IMR-90 (cell line): Measurements from ENCODE around the gene FXYD4. TPM values are rescaled to one million over a fixed set of nuclear protein-coding genes. Genes with fewer than 3 reads are reported as not detected.

Experiments
- ATAC-seq: fragments of 200-7000 bp; cut with Tn5 transposase; 2 replicates; pipeline ENCODE4 v1.9.1; 2020; ENCODE audit warnings: low read depth, mild to moderate bottlenecking, moderate library complexity
- BruUV-seq: library from RNA; stranded (reverse); fragments of 400-500 nt; replicated peaks from 2 replicates; lab custom pipeline; 2021; lab: Mats Ljungman, UMichigan
- CTCF ChIA-PET: fragments of 300-600 bp; formaldehyde crosslinking; extraction: SDS; loops from one replicate; lab custom pipeline; 2021; ENCODE audit warnings: antibody characterized with exemption; lab: Yijun Ruan, JAX
- POLR2A ChIA-PET: fragments of 300-600 bp; sonication (Branson Sonifier 250); formaldehyde crosslinking; loops from one replicate; lab custom pipeline; 2022; ENCODE audit warnings: antibody characterized with exemption; ENCODE audit not compliant: unreplicated experiment; lab: Charles Lee
- DNase-seq: peaks from one replicate; pipeline ENCODE4 v3.0.0; 2013
- H2AFZ ChIP-seq: replicated peaks from 2 replicates; pipeline ENCODE3; 2013; ENCODE audit warnings: low read length, mild to moderate bottlenecking; ENCODE audit not compliant: poor library complexity
- H2AK5ac ChIP-seq: 2 replicates; pipeline ENCODE4 v1.6.1; 2013; ENCODE audit warnings: low read depth, low read length, inconsistent platforms
- H2AK9ac ChIP-seq: replicated peaks from 2 replicates; pipeline ENCODE3; 2013; ENCODE audit warnings: mild to moderate bottlenecking, low read depth, low read length, moderate library complexity; ENCODE audit not compliant: poor library complexity
- H2BK120ac ChIP-seq: 2 replicates; pipeline ENCODE4 v1.6.1; 2013; ENCODE audit warnings: low read depth, low read length, inconsistent platforms
- H2BK15ac ChIP-seq: 3 replicates; pipeline ENCODE4 v1.6.1; 2013; ENCODE audit warnings: low read depth, low read length, inconsistent platforms
- H2BK20ac ChIP-seq: 2 replicates; pipeline ENCODE4 v1.6.1; 2013; ENCODE audit warnings: low read depth, mild to moderate bottlenecking, inconsistent platforms, low read length, moderate library complexity
- H2BK5ac ChIP-seq: 2 replicates; pipeline ENCODE4 v1.6.1; 2013; ENCODE audit warnings: mild to moderate bottlenecking, low read depth, low read length, inconsistent platforms; ENCODE audit not compliant: poor library complexity, severe bottlenecking
- H3K14ac ChIP-seq: replicated peaks from 2 replicates; pipeline ENCODE4 v1.6.1; 2013; ENCODE audit warnings: low read depth, low read length, inconsistent platforms
- H3K18ac ChIP-seq: 2 replicates; pipeline ENCODE4 v1.6.1; 2013; ENCODE audit warnings: low read depth, low read length, control low read depth
- H3K23ac ChIP-seq: 2 replicates; pipeline ENCODE4 v1.6.1; 2013; ENCODE audit warnings: low read depth, low read length, inconsistent platforms
- H3K27ac ChIP-seq: 2 replicates; pipeline ENCODE4 v1.5.1; 2013; ENCODE audit warnings: mild to moderate bottlenecking, control low read depth, low read length; ENCODE audit not compliant: insufficient read depth
- H3K27me3 ChIP-seq: 2 replicates; pipeline ENCODE4 v1.6.1; 2013; ENCODE audit warnings: low read length; ENCODE audit not compliant: control insufficient read depth, insufficient read depth
- H3K36me3 ChIP-seq: 2 replicates; pipeline ENCODE4 v1.6.1; 2013; ENCODE audit warnings: low read length, mixed read lengths; ENCODE audit not compliant: control insufficient read depth, insufficient read depth
- H3K4ac ChIP-seq: 2 replicates; pipeline ENCODE4 v1.6.1; 2013; ENCODE audit warnings: low read depth, low read length, inconsistent platforms
- H3K4me1 ChIP-seq: 2 replicates; pipeline ENCODE4 v1.6.1; 2013; ENCODE audit warnings: low read length, mixed read lengths; ENCODE audit not compliant: control insufficient read depth, insufficient read depth
- H3K4me2 ChIP-seq: 2 replicates; pipeline ENCODE4 v1.6.1; 2013; ENCODE audit warnings: low read depth, mild to moderate bottlenecking, control low read depth, low read length, moderate library complexity
- H3K4me3 ChIP-seq: 2 replicates; pipeline ENCODE4 v1.5.1; 2013; ENCODE audit warnings: low read depth, mild to moderate bottlenecking, control low read depth, low read length, moderate library complexity; ENCODE audit not compliant: insufficient read depth
- H3K56ac ChIP-seq: 2 replicates; pipeline ENCODE4 v1.6.1; 2013; ENCODE audit warnings: low read length, inconsistent platforms; ENCODE audit not compliant: insufficient read depth; ENCODE audit errors: extremely low read depth
- H3K79me1 ChIP-seq, 2 experiments: 2 replicates each; pipeline ENCODE4 v1.6.1; 2013; ENCODE audit warnings: low read length in 2 of 2, inconsistent platforms in 1 of 2, low read depth in 1 of 2
- H3K9ac ChIP-seq: 2 replicates; pipeline ENCODE4 v1.6.1; 2013; ENCODE audit warnings: low read depth, low read length, control low read depth
- H3K9me1 ChIP-seq: 2 replicates; pipeline ENCODE4 v1.6.1; 2013; ENCODE audit warnings: low read length, inconsistent platforms; ENCODE audit not compliant: insufficient read depth
- H3K9me3 ChIP-seq: 2 replicates; pipeline ENCODE4 v1.6.1; 2013; ENCODE audit warnings: low read length; ENCODE audit not compliant: control insufficient read depth, insufficient read depth
- H4K20me1 ChIP-seq: 2 replicates; pipeline ENCODE4 v1.6.1; 2013; ENCODE audit warnings: low read length, inconsistent platforms; ENCODE audit not compliant: insufficient read depth
- H4K5ac ChIP-seq: 2 replicates; pipeline ENCODE4 v1.6.1; 2013; ENCODE audit warnings: mild to moderate bottlenecking, low read depth, low read length, control low read depth
- H4K8ac ChIP-seq, 2 experiments: 2 replicates each; pipeline ENCODE4 v1.6.1; 2013; ENCODE audit warnings: low read depth in 2 of 2, low read length in 2 of 2, control low read depth in 1 of 2, inconsistent platforms in 1 of 2
- H4K91ac ChIP-seq: 2 replicates; pipeline ENCODE4 v1.6.1; 2013; ENCODE audit warnings: low read depth, low read length, inconsistent platforms; ENCODE audit not compliant: insufficient read depth
- BHLHE40 ChIP-seq: fragments of 150-350 bp; IDR thresholded peaks from 2 replicates; pipeline ENCODE4 v1.6.1; 2016; ENCODE audit warnings: mild to moderate bottlenecking, low read depth, low read length
- CEBPB ChIP-seq: IDR thresholded peaks from 2 replicates; pipeline ENCODE4 v1.6.1; 2012; ENCODE audit warnings: low read depth, low read length, improper control_type of control experiment
- CHD1 ChIP-seq: IDR thresholded peaks from 2 replicates; pipeline ENCODE4 v1.6.1; 2012; ENCODE audit warnings: low read depth, low read length, improper control_type of control experiment
- FOS ChIP-seq: fragments of 150-350 bp; IDR thresholded peaks from 2 replicates; pipeline ENCODE4 v1.6.1; 2016; ENCODE audit warnings: low read depth, low read length
- MAFK ChIP-seq: IDR thresholded peaks from 2 replicates; pipeline ENCODE4 v1.6.1; 2012; ENCODE audit warnings: low read depth, low read length, improper control_type of control experiment
- MAZ ChIP-seq: IDR thresholded peaks from 2 replicates; pipeline ENCODE4 v1.6.1; 2012; ENCODE audit warnings: low read depth, mild to moderate bottlenecking, low read length, improper control_type of control experiment, moderate library complexity, borderline replicate concordance
- MXI1 ChIP-seq: IDR thresholded peaks from 2 replicates; pipeline ENCODE4 v1.6.1; 2012; ENCODE audit warnings: low read depth, mild to moderate bottlenecking, low read length, moderate library complexity, borderline replicate concordance
- NFE2L2 ChIP-seq: fragments of 150-350 bp; IDR thresholded peaks from 2 replicates; pipeline ENCODE4 v1.6.1; 2016; ENCODE audit warnings: low read depth, mild to moderate bottlenecking, low read length
- POLR2A ChIP-seq: IDR thresholded peaks from 2 replicates; pipeline ENCODE4 v1.6.1; 2012; ENCODE audit warnings: mild to moderate bottlenecking, low read depth, low read length
- RAD21 ChIP-seq: IDR thresholded peaks from 2 replicates; pipeline ENCODE4 v1.6.1; 2012; ENCODE audit warnings: low read length, improper control_type of control experiment
- RCOR1 ChIP-seq: IDR thresholded peaks from 2 replicates; pipeline ENCODE4 v1.6.1; 2012; ENCODE audit warnings: mild to moderate bottlenecking, low read length, improper control_type of control experiment; ENCODE audit not compliant: insufficient replicate concordance
- RFX5 ChIP-seq: IDR thresholded peaks from 2 replicates; pipeline ENCODE4 v1.8.0; 2012; ENCODE audit warnings: low read depth, mild to moderate bottlenecking, low read length, moderate library complexity
- SMC3 ChIP-seq: fragments of 150-350 bp; IDR thresholded peaks from 2 replicates; pipeline ENCODE4 v1.6.1; 2016; ENCODE audit warnings: low read depth, mild to moderate bottlenecking, antibody characterized with exemption, low read length, moderate library complexity
- WGBS, 2 experiments: methylation state at CpG; one replicate each; pipeline versions ENCODE4 v1.1.5 to v1.1.7; 2013; ENCODE audit warnings: missing lambda C conversion rate in 2 of 2; ENCODE audit not compliant: insufficient read length in 1 of 2; ENCODE audit errors: extremely low coverage in 2 of 2; 5-methylcytosine and 5-hydroxymethylcytosine counted together
- dilution Hi-C: fragments of 300-500 bp; cut with HindIII; formaldehyde crosslinking; loops from one replicate; pipeline ENCODE4 v1.14.3; 2018; ENCODE audit warnings: low sequenced_read_pairs; ENCODE audit not compliant: unreplicated experiment
- in situ Hi-C: fragments of 300-500 bp; cut with MboI; formaldehyde crosslinking; loops from 3 replicates; pipeline ENCODE4 v1.14.3; 2019; ENCODE audit warnings: low sequenced_read_pairs, inconsistent platforms, mixed read lengths
- intact Hi-C: fragments of 100-400 bp; cut with micrococcal nuclease; formaldehyde crosslinking; loops from 2 replicates; pipeline ENCODE4 v1.10.0; 2022
- polyA plus RNA-seq, 3 experiments: library from polyadenylated mRNA; depleted of rRNA; stranded (reverse); fragments of >200 nt; gene quantifications; 2 replicates each; pipeline ENCODE4 v1.2.3, GENCODE V29; 2012; ENCODE audit warnings: low replicate concordance in 1 of 3
- total RNA-seq: library from RNA; depleted of rRNA; stranded (reverse); fragments of >200 nt; gene quantifications from 2 replicates; pipeline ENCODE4 v1.2.3, GENCODE V29; 2012
- TF ChIP-seq, protein P1 (sequence below): fragments of 150-350 bp; IDR thresholded peaks from 2 replicates; pipeline ENCODE4 v1.6.1; 2017; ENCODE audit warnings: mild to moderate bottlenecking, antibody characterized with exemption, low read length, low read depth
- TF ChIP-seq, protein P2 (sequence below): conservative IDR thresholded peaks from 2 replicates; pipeline ENCODE4 v1.5.1; 2012; ENCODE audit warnings: mild to moderate bottlenecking, low read depth, low read length, improper control_type of control experiment
- TF ChIP-seq, protein P3 (sequence below): fragments of 150-350 bp; IDR thresholded peaks from 2 replicates; pipeline ENCODE4 v1.6.1; 2016; ENCODE audit warnings: low read depth, mild to moderate bottlenecking, low read length, moderate library complexity, borderline replicate concordance

FXYD4 gene
- total and polyA plus RNA-seq, 2 of the 4 experiments (the other 2 are of a cell fraction) = not detected

DNA sequence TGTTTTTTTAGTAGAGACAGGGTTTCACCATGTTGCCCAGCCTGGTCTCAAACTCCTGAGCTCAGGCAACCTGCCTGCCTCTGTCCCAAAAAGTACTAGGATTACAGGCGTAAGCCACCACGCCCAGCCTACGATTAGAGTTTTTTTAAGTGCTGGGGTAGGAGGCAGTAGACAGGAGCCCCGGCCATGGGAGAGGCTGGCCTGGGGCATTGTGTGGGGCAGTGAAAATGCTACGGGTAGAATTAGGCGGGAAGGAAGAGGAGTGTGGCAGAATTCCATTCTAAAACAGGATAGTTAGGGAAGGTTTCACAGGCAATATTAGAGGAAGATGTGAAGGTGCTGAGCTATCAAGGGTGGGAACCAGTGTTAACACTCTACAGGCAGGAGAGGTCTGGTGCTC, 31.3 kb upstream of the FXYD4 start:
- H3K18ac ChIP-seq = no peak overlapping the region
- POLR2A ChIA-PET = no interaction called here

More for the DNA sequence above, 31.3 kb upstream of the FXYD4 start:
- WGBS, 2 experiments = 62% methylated on average over 3 of the region's 6 CpGs; no CpG with 5 or more reads in 1 of the 2 experiments
- Histone ChIP-seq H3K9ac (no peak overlapping the region), H3K36me3 (no peaks in the 10 kb centered on the region), H3K56ac (no peak overlapping the region), H3K27me3 (peaks cover 20% of the 10 kb centered on the region), H3K14ac (no peak overlapping the region), H2BK5ac (no peak overlapping the region), H2BK120ac (no peak overlapping the region), H3K9me1 (no peaks in the 10 kb centered on the region), H4K91ac (no peak overlapping the region), H3K4me1 (no peaks in the 10 kb centered on the region), H2BK15ac (no peak overlapping the region), H4K8ac (no peak overlapping the region), H2BK20ac (no peak overlapping the region), H4K5ac (no peak overlapping the region), H3K27ac (no peak overlapping the region), H3K23ac (no peak overlapping the region), H3K79me1 (no peaks in the 10 kb centered on the region), H2AK5ac (no peak overlapping the region), H3K4ac (no peak overlapping the region), H4K20me1 (no peaks in the 10 kb centered on the region), H2AFZ (no peak overlapping the region), H2AK9ac (no peak overlapping the region), H3K4me3 (no peak overlapping the region), H3K9me3 (no peaks in the 10 kb centered on the region), H3K4me2 (no peak overlapping the region)
- DNase-seq = no peak
- in situ Hi-C loops (no loop called here), intact Hi-C loops (loop anchor here (10.0 kb wide), 1 partner anchor 135 kb away; no protein-coding TSS in a partner anchor), dilution Hi-C loops (no loop called here)
- ATAC-seq = no peak
- no peak for TF ChIP-seq CHD1
- no peak for TF ChIP-seq POLR2A
- no peak for TF ChIP-seq RAD21
- TF ChIP-seq, protein P1, sequence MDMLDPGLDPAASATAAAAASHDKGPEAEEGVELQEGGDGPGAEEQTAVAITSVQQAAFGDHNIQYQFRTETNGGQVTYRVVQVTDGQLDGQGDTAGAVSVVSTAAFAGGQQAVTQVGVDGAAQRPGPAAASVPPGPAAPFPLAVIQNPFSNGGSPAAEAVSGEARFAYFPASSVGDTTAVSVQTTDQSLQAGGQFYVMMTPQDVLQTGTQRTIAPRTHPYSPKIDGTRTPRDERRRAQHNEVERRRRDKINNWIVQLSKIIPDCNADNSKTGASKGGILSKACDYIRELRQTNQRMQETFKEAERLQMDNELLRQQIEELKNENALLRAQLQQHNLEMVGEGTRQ = no peak
- TF ChIP-seq NFE2L2 = no peak
- no peak for TF ChIP-seq RFX5
- no peak for TF ChIP-seq MAFK
- TF ChIP-seq MAZ = no peak
- no peak for TF ChIP-seq SMC3
- TF ChIP-seq, protein P2, sequence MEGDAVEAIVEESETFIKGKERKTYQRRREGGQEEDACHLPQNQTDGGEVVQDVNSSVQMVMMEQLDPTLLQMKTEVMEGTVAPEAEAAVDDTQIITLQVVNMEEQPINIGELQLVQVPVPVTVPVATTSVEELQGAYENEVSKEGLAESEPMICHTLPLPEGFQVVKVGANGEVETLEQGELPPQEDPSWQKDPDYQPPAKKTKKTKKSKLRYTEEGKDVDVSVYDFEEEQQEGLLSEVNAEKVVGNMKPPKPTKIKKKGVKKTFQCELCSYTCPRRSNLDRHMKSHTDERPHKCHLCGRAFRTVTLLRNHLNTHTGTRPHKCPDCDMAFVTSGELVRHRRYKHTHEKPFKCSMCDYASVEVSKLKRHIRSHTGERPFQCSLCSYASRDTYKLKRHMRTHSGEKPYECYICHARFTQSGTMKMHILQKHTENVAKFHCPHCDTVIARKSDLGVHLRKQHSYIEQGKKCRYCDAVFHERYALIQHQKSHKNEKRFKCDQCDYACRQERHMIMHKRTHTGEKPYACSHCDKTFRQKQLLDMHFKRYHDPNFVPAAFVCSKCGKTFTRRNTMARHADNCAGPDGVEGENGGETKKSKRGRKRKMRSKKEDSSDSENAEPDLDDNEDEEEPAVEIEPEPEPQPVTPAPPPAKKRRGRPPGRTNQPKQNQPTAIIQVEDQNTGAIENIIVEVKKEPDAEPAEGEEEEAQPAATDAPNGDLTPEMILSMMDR = no peak
- TF ChIP-seq, protein P3, sequence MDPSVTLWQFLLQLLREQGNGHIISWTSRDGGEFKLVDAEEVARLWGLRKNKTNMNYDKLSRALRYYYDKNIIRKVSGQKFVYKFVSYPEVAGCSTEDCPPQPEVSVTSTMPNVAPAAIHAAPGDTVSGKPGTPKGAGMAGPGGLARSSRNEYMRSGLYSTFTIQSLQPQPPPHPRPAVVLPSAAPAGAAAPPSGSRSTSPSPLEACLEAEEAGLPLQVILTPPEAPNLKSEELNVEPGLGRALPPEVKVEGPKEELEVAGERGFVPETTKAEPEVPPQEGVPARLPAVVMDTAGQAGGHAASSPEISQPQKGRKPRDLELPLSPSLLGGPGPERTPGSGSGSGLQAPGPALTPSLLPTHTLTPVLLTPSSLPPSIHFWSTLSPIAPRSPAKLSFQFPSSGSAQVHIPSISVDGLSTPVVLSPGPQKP = no peak
- TF ChIP-seq RCOR1 = no peak
- no peak for TF ChIP-seq MXI1
- TF ChIP-seq CEBPB = no peak
- TF ChIP-seq FOS = no peak
- no peak for TF ChIP-seq BHLHE40
- CTCF ChIA-PET = no interaction called here
- no TSS peak for BruUV-seq
